NT2/D1 (cell line): ENCODE results near the gene CPB2.

Experiments
- SUZ12 ChIP-seq: IDR thresholded peaks from 2 replicates; pipeline ENCODE4 v1.6.1; 2011; ENCODE audit not compliant: insufficient read length, insufficient read depth; ENCODE audit errors: extremely low read depth
- YY1 ChIP-seq: IDR thresholded peaks from 2 replicates; pipeline ENCODE4 v1.6.1; 2011; ENCODE audit not compliant: insufficient read length, insufficient read depth
- ZNF274 ChIP-seq: IDR thresholded peaks from 2 replicates; pipeline ENCODE4 v1.6.1; 2011; ENCODE audit warnings: mild to moderate bottlenecking, low read depth, low read length

DNA sequence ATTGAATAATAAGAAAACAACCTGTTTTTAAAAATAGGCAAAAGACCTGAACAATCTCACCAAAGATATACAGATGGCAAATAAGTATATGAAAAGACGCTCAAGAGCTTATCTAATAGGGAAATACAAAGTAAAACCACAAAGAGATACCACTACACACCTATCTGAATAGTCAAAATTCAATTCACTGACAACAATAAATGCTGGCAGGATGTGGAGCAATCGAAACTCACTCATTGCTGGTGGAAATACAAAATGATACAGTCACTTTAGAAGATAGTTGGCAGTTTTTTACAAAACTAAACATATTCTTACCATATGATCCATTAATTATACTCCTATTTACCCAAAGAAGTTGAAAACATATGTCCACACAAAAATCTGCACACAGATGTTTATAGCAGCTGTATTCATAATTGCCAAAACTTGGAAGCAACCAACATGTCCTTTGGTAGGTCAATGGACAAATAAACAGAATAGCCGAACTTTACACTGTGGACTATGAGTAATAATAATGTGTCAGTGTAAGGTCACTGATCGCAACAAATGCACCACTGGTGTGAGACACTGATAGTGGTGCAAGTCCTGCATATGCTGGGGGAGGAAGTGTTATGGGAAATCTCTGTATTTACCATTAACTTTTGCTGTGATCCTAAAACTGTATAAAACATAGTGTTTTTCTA lies 73.1 kb downstream of the CPB2 start:
- TF ChIP-seq ZNF274 (no peak), SUZ12 (no peak), YY1 (no peak)
